ENCODE measurements around the gene ALAS2. TPM values are rescaled to one million over a fixed set of nuclear protein-coding genes. Genes with fewer than 3 reads are reported as not detected.
"Not testable (repeated sequence)": the region's sequence is repeated elsewhere in the genome, so short reads cannot be mapped to it uniquely, and the experiment has no call there.

ALAS2 gene
- total RNA-seq, 1 experiment from 2014 or later: not detected

DNA sequence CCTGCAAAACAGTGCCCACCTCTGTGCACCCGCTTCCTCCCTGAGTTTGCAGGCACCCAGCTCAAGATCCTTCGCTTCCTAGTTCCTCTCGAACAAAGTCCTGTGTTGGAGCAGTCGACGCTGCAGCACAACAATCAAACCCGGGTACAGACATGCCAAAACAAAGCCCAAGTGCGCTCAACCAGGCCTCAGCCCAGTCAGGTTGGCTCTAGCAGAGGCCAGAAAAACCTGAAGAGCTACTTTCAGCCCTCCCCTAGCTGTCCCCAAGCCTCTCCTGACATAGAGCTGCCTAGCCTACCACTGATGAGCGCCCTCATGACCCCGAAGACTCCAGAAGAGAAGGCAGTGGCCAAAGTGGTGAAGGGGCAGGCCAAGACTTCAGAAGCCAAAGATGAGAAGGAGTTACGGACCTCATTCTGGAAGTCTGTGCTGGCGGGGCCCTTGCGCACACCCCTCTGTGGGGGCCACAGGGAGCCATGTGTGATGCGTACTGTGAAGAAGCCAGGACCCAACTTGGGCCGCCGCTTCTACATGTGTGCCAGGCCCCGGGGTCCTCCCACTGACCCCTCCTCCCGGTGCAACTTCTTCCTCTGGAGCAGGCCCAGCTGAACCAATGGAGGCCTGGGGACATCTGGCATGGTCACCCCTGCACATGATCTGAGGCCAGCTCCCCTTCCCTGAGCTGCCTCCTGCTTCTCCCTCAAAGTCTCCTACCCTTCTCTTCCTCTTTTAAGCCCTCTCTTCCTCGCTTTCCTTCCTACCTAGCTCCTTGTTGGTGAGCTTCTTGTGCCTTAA, 23.8 kb downstream of the ALAS2 start:
- DNase-seq (ENCODE audit: low read depth): no peak

DNA sequence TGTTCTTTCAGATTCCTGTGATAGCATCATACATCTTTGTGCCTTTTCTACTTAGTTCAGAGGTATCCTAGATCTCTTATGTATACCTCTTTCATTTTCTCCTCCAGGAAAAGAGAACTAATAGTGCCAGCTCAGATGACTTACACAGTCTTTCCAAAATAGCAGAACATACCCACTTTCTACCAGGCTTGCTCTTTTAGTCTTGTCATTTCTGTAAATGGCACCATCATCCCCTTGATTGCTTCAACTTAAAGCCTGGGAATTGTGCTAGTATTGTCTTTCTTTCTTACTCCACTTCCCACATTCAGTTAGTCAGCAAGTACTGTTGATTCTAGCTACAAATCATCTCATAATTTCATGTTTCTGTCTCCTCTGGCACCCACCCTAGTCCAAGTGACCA, 25.5 kb downstream of the ALAS2 start:
- no peak for DNase-seq (ENCODE audit: low read depth)

- DNase-seq (ENCODE audit: low read depth): peak; percentile 1
Observed at GRCh38 chrX:55004231-55004630, 26.5 kb downstream of the ALAS2 start.

GRCh38 chrX:54999717-55000598, 30.8 kb downstream of the ALAS2 start, which contains the start of gene APEX2:
APEX2 (plus strand) TSS chrX:55000363; CDS start chrX:55000423, 60 bp downstream.
- peak; percentile 92 for DNase-seq (ENCODE audit: low read depth)

GRCh38 chrX:54995621-54996020, 35.2 kb downstream of the ALAS2 start:
- no peak for DNase-seq (ENCODE audit: low read depth)

DNA sequence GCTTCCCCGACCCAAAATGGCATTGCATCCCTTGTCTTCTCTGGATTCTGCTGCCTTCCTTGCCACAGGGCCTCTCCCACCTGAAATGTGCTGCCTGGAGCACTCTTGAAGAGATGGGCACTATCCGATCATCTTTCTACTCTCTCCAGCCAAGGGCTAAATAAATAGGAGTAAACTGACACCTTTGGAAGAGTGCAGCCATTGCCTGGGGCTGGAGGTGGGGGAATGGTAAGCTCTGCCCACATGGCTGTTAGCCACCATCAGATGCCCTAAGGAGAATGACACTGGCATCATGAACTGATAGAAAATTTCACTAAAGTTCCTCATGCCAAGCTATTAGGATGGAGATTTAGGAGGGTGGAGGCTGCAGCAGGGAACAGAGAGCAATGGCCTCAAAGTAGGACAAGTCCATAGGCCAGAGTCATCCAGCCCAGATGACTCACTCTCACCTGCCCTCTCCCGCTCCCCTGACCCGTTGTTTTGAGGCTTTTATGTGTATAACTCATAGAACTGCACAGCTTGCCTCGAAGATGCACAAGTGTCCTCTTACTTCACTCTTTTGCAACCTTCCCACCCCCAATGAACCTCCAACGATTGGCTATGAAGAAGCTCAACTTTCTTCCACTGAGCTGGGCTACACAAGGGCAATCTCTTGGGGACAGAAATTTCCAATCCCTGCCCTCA, 36.0 kb downstream of the ALAS2 start:
- no peak for DNase-seq (ENCODE audit: low read depth)

GRCh38 chrX:54994099-54994498, 36.7 kb downstream of the ALAS2 start, which contains the start of gene PFKFB1:
PFKFB1 (minus strand) TSS chrX:54994188; CDS start chrX:54994007, 181 bp downstream.
- DNase-seq (ENCODE audit: low read depth): no peak

- DNase-seq (ENCODE audit: low read depth): no peak
Observed at GRCh38 chrX:54992911-54993622, 37.7 kb downstream of the ALAS2 start.

DNA sequence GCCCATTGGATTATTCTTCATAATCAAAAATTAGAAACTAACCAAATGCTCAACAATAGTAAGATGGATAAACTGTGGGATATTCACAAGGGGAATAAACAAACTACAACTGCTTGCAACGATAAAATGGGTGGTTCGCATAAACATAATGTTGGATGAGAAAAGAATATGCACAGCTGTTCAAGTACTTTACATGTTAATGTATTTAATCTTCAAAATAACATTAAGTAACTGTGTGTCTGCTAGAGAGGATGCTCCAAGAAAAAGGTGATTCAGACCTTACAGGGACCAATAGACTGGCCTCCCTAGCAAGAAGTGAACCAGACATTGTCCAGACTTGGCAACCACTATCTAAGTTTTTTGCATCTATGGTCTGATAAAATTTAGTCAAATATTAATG, 39.1 kb downstream of the ALAS2 start:
- no peak for DNase-seq (ENCODE audit: low read depth)

DNA sequence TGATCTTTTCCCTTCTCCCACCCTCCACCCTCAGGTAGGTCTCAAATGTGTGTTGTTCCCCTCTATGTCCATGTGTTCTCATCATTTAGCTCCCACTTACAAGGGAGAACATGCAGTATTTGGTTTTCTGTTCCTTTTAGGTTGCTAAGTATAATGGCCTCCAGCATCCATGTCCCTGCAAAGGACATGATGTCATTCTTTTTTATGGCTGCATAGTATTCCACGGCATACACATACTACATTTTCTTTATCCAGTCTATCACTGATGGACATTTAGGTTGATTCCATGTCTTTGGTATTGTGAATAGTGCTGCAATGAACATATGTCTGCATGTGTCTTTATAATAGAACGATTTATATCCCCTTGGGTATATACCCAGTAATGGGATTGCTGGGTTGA, 47.5 kb downstream of the ALAS2 start:
- not testable (repeated sequence) for DNase-seq (ENCODE audit: low read depth)

GRCh38 chrX:54980334-54980733, 50.4 kb downstream of the ALAS2 start:
- no peak for DNase-seq (ENCODE audit: low read depth)

GRCh38 chrX:54979432-54979831, 51.3 kb downstream of the ALAS2 start:
- no peak for DNase-seq (ENCODE audit: low read depth)

DNA sequence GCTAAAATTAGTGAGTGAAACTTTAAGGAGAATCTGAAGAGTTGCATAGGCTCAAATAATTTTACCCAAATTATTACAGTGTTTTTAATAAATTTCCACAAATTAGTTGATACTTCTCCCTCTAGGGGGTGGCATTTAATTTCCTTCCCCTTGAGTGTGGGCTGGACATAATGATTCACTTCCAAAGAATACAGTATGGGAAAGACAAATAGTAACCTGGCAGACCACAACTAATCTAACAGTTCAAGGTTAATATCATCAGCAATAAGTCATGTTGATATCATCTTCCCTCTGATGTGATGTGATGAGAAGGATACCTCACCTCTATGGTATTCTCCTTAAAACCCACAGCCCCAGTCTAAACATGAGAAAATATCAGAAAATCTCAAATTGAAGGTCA, 52.3 kb downstream of the ALAS2 start:
- DNase-seq (ENCODE audit: low read depth): peak; percentile 37

DNA sequence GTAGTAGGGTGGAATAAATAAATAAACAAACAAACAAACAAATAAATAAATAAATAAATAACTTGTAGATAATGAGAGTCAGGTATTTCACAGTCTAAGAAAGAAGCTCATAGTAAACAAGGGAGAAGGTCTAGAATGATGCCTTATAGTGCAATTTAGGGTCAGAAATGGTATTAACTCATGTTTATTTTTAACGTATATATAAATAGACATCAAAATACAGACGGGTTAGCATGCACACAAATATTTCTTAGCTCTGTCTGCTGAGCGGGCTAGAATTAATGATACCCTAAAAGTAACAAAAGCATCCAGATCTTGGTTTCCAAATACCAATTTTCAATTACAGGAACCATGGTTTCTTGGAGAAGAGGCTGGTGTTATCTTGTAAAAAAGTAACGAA, 53.4 kb downstream of the ALAS2 start:
- DNase-seq (ENCODE audit: low read depth): no peak

DNA sequence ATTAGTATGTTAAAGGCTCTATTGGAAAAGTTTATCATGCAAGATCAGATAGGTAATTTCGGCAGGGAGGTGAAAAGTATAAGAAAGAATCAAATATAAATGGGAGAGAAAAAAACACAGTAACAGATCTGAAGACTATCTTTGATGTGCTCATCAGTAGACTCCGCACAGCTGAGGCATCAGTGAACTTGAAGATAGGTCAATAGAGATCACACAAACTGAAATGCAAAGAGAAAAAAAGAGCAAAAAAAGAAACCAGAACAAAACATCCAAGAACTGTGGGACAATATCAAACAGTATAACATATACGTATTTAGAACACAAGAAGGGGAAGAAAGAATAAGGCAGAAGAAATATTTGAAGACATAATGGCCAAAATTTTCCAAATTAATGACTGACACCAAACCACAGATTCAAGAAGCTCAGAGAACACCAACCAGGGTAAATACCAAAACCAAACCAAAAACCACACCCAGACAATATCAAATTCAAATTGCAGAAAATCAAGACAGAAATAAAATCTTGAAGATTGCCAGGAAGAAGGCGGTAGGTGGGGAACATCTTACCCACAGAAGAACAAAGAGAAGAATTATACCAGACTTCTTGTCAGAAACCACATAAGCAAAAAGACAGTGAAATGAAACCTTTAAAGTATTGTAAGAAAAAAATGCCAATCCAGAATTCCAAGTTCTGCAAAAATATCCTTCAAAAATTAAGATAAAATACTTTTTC, 65.8 kb downstream of the ALAS2 start:
- DNase-seq (ENCODE audit: low read depth): no peak

- no peak for DNase-seq (ENCODE audit: low read depth)
Observed at GRCh38 chrX:54961750-54962149, 69.0 kb downstream of the ALAS2 start.
